Ramos (cell line): Measurements from ENCODE around the gene GCSAM.

ENCODE experiments used
- in situ Hi-C: fragments of 300-500 bp; cut with MboI; formaldehyde crosslinking; loops from one replicate; pipeline ENCODE4 v1.14.3; 2022; ENCODE audit warnings: low sequenced_read_pairs; ENCODE audit not compliant: unreplicated experiment

Gene GCSAM

DNA sequence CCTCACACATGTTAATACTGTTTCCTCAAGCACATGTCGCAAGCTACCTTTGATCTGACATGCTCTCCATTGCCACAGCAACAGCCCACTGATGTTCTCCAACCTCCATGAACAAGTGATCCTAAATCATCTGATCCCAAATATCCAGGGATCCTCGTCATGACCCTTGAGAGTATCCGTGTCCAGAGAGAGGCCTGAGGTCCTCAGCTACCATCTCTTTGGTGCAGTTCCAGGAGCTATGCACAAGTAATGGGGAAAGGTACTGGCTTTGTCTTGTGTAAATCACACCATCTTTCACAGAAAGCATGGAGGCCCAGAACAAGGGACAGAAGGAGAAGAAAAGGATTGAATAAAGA, 2.4 kb downstream of the GCSAM start:
- in situ Hi-C loops: no loop called here

DNA sequence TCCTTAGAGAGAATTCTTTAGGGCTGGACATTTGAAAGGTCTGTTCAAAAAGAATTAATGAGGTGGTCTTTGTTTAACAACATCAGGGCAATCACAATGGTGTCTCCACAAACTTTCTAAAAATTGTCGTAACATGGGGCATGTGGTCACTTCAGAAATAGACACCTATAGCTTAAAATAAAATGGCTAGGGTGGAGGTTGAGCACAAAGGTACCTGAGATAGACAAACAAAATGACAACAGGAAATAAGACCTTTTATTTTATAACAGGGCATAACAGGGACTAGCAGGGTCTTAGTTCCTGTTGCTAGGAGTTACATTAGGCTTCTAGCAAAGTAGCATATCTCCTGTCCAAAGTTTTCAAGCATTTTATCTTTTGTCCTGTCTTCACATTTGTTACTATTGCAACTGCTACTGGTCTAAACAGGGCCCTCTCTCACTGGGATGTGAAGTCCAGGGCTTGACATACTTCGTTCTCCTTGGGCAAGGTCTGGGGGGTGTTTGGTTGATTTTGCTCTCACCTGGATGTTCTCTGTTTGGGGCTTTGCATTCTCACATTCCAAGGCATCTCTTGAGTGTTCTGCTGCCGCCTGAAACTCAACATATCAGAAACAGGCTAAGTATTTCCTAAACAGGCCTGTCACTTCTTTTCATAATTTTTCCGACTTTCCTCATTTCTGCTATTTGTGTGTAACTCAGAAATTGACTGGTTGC, 3.0 kb downstream of the GCSAM start:
- in situ Hi-C loops: no loop called here

DNA sequence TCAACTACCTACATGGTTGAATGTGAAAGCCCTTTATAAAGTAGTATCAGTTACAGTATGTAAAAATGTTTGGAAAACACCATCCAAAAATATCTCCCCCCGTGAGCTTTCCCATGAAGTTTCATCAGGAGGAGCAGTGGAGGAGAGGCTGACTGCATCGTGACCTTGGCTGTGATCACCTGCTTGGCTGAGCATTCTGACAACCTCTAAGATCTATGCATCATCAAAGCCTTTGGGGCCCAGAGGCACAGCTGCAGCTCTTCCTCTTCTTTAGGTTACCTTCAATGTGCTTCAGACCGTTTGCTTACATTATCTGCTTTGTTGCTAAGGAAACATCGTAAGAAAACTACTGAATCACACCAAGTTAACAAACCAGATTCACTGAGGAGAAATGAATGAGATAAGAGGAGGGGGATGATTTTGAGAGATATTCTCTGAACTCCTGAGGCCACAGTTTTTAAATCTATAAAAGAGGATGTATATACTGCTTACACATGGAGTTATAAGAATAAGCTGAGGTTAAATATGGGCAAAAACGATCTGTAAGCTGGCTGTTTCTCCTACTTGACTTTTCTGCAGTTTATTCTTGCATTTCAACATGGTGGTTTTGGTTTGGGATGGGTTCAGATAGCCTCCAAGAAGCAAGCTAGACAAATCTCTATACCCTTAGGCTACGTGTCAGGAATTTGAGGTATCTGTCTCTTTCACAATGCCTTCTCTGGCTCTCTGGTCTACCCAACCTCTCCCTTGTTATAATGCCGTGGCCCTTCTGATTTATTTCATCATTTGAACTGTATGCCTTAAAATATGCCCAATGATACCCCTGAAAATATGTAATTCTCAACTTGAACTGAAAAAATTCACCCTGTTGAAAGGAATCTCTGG, 4.0 kb downstream of the GCSAM start:
- in situ Hi-C loops: no loop called here

DNA sequence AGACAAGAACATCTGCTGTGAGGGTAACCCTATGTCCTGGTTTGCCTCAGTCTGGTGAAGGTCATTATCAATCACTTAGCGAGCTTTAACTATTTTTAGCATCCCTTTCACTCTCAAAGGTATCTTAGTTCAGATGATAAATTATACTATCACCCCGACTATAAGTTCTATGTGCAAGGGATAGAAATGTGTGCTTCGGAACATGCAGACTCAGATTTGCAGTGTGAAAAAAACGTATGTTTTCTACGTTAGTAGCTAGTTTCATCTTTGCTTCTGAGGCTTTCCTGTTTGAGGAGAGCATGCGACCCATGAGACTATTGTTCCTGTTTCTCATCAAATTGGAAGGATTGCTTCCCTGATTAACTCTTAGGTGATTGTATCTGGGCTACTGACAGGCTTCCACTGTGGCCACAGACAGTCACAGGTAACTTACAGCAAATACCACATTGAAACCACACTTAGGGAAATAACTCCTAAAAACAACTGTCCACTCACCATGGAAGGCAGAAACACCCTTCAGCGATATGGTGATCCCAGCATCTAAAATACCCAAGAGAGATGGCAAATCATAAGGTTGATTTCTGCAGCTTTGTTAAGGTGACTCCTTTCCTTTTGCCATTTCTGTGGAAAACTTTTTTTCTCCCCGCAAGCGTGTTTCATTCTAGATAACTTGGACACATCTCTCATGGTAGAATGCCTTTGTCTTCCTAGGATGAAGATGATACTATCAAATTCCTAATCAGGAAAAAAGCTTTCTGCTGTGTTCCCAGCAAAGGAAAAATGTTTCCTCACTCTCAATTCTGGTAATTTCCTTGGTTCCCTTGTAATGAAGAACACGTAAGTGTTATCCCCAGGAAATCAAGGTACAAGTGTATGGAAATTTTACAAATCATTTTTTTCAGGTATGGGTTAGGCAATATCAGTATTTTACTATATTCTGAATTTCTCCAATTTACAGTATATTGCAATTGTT, 5.2 kb downstream of the GCSAM start:
- in situ Hi-C loops: no loop called here

DNA sequence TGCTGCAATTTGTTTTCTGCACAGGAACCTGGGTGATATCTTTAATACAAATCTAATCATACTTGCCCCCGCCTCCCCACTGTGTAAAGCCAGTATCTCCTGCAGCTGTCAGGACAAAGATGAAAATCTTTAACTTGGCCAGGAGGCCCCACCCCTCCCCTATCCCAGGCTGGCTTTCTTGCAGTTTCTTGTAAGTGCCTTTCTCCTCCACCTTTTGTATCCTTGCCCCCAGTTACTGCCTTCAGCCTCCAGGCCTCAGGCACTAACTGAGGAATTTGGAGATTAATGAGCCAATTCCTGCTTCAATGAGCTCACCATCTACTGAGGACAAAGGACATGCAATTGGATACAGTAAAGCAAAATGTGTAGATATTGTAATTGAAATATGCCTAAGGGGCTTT, 6.5 kb downstream of the GCSAM start:
- in situ Hi-C loops: no loop called here

DNA sequence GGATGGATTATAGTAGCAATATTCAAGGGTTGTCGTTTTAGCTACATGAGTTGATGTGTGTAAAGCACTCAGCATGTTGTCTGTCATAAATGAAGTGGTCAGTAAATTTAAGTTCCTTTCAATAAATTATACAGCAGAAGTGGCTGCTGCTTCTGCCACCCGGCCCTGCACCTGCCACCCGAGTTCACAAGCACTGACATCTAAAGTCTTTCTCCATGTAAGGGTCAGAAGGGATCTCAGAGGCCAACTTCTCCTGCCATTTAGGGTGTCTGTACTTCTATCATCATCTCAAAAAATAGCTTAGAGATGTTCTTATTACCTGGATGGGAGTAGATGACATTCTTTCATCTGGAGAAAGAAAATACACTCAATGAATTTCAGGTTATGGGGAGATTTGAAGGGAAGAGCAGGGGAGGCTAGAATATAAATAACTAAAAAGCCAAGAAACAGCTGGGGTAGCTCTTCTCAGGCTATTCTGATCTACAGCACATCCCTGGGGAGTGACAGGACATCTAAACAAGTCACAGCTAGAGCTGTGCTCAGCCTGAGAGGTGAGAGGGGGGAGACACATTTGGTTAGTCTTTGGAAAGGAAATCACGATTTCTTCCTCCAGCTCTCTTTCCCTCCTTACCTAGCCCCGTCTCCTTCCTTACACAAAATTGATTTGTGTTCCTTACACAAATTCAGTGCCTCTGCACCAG, 8.0 kb downstream of the GCSAM start:
- in situ Hi-C loops: loop anchor here (25.0 kb wide), 2 partner anchors 162 to 862 kb away; partner anchors contain the start of genes CD200R1, GTPBP8 and SLC9C1

DNA sequence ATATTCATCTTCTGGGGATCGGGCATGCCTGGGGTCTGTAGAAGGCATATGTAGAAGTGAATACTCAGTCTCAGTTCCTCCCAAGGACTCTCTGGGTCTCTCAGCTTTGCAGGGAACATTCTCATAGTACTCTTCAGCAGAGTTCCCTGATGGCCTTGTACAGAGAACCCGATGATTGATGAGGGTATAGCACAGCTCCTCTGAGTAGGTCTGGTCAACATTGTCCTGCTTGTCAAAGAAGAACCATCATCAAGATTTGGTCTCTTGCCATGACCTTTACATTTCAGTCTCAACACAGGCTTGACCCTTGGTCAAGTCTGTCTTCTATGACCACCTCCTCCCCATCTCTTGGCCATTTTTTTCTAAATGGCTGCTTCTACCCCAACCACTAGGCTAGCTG, 9.5 kb downstream of the GCSAM start:
- in situ Hi-C loops: loop anchor here (25.0 kb wide), 2 partner anchors 164 to 864 kb away; partner anchors contain the start of genes CD200R1, GTPBP8 and SLC9C1

DNA sequence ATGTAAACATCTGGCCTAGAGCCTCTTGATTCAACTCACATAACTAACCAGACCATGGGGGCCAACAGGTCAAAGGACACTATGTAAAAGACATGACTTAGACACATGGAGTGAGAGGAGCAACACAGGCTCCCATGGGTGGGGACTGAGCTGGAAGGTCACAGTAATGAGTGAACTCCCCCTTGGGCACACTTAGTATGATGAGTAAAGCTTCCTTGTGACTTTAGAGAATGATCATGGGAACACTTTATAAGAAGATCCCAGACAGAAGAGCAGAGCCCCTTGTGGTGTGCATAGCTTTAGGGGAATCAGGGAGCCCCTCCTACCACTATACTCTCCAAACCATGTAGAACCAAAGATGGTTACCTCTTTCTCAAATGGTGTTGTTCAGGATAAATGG, 10.2 kb downstream of the GCSAM start:
- in situ Hi-C loops: loop anchor here (25.0 kb wide), 2 partner anchors 164 to 864 kb away; partner anchors contain the start of genes CD200R1, GTPBP8 and SLC9C1

DNA sequence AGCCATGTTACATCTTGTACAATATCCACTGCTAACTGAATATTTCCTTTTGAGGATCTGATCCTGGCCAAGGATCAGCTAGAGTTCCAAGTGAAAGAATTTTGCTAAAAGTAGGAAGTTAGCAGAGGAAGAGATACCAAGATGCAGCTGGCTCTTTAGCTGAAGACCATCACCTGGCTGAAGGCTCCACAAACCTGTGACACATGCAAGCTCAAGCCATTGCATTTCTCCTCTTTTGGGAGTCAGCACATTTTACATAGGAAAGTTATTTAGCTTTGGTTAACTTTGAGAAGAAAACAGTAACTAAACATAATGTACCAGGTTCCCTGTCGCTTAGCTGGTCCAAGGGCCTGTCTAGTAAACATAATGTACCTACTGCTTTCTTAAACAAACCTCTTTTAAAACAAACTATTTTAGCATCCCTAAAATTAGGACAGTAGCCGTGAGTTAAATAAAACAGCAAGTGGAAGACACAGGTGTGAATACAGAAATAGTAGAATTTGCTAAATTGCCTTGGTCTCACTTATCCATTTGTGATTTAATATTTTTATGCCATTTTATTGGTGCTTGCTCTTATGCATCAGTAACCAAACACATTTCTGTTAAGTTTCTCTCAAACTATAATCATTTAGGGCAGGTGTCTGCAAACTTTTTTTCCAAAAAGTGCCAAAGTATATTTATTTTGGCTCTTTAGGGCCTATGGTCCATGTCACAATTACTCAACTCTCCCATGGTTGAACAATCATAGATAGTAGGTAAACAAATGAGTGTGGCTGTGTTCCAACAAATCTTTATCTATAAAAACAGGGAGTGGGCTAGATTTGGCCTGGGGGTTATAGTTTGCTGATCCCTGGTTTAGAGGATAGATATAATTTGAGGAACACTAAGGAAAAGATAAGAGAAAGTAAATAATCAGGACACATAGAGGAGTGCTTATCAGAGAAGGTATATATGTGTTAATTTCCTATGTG, 11.2 kb downstream of the GCSAM start:
- in situ Hi-C loops: loop anchor here (25.0 kb wide), 2 partner anchors 165 to 865 kb away; partner anchors contain the start of genes CD200R1, GTPBP8 and SLC9C1

DNA sequence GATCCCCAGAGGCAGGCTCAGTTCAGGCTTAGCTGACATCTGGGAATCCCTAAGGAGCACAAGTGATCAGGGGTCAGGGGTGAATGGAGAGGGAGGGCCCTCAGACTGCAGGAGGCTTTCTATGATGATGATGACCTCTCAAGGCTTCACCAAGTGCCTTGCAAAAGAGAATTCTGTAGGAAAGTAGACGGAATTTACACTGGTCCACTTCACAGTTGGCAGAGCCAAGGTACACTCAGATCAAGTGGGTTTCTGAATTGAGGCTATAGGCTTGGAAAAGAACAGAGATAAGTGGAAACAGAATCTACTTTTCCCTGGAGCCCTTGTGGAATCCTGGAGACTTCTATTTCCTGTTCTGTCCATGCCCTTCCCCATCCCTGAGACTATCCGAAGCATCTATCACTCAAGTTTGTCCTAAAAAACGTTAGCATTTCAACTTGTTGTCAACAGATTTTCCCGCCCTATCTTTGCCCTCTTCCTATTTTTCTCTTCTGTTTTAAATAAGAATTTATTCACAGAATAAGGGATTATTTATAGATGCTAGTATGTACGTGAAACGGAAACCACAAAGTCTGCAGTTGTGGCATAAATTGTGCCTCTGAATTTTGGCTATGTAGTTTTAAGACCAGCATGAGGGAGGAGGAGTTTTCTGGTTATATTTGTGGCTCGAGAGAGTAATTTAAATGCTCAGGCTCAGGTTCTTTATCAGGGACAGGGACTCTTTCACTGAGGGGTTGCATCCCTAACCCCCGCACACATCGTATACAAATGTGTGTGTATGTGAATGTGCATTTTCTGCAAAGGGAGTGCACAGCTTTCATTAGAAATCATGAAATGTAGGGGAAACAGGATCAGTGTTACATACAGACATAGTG, 12.8 kb downstream of the GCSAM start:
- in situ Hi-C loops: loop anchor here (10.0 to 25.0 kb wide), 3 partner anchors 167 to 867 kb away; partner anchors contain the start of genes CD200R1, GTPBP8 and SLC9C1

DNA sequence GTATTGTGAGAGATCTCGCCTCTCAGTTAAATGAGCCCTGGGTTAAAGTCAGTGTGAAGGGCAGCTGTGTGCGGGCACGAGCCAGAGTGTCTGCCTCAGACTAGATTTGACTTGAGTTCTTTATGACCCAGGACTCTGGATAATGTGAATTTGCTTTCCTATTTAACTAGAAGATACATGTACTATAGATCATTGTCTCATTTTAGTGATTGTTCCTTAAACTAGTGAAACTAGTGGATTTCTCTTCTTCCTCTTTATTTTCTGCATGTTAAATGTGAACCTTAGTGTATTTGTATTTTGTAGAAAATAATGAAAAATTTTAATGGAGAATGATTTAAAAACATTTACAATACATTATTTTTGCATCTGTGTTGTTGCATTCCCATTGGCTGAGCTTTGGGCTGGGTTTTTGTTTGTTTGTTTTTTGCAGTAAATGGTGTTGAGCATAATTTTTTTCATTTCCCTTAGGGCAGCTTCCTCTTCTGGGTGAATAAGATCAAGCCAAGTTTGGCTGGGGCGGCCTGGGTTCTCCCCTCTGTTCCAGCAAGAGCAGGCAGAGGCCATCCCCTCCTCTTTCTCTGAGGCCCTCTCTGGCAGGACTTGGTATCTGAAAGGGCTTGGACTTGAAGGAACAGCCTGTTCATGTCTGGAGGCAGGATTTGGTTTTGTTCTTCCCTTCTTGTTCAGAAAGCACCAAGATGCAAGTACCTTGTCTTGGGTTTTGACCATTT, 15.0 kb downstream of the GCSAM start:
- in situ Hi-C loops: loop anchor here (10.0 to 25.0 kb wide), 3 partner anchors 169 to 869 kb away; partner anchors contain the start of genes CD200R1, GTPBP8 and SLC9C1

DNA sequence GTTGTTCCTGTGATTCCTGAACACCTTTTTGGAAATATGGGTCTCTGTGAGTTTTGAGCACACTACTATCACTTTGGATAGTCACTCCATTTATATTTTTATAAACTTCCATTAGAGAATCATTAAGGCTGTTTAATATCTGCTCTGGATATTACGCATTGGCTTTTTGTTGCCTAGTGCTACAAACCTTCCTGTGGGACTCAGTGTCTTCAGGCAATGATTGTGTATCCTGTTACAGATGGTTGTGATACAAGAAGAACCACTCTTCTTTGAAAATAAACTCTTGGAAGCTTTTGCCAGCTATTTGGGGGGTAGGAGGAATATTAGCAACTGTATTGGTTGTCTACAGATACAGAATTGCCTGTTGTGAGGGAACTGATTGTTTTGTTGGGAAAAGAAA, 15.6 kb downstream of the GCSAM start:
- in situ Hi-C loops: loop anchor here (10.0 to 25.0 kb wide), 3 partner anchors 170 to 870 kb away; partner anchors contain the start of genes CD200R1, GTPBP8 and SLC9C1

DNA sequence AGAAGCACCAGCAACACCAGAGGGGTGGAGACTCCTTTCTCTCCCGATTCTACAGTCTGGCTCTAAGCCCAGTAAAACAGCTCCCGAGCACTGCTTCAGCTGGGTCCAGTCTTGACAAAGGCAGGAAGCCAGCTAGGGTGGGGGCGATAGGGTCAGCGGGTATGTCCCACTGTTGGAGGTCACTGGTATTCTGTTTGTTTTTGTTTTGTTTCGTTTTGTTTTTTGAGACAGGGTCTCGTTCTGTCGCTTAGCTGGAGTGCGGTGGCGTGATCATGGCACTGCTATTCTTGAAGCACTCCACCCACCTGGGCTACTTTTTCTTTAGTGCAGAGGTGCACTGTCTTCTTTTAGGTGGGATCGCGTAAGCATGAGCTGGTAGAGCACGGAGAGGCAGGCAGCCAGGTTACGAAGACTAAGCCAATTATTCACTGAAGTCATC, 16.3 kb downstream of the GCSAM start:
- in situ Hi-C loops: loop anchor here (10.0 to 25.0 kb wide), 3 partner anchors 171 to 871 kb away; partner anchors contain the start of genes CD200R1, GTPBP8 and SLC9C1

DNA sequence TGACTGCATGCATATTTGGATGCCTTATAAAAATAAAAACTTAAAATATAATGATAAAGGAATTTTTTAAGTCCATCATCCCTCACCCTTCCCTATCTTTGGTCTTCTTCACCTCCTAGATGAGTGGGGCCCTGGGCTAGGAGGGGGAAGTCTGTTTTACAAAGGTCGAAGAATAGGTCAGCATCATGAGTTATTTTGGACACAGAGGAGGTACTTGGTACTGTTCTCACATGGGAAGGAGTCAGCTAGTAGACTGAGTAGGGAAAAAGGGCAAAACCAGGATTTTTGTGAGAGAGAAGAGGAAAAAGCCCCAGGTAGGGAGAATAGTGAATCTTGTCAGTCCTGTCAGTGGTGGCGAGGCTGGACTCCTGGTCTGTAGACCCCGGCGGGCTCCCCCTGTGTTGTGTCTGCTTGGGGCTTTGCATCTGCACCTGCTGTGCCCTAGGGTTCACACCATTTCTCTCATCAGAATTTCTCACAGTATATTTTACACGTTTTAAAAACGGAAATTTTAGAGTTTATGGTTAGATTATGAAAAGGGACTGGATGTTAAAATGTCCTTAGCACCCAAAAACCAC, 17.2 kb downstream of the GCSAM start:
- in situ Hi-C loops: loop anchor here (10.0 to 25.0 kb wide), 3 partner anchors 171 to 871 kb away; partner anchors contain the start of genes CD200R1, GTPBP8 and SLC9C1

DNA sequence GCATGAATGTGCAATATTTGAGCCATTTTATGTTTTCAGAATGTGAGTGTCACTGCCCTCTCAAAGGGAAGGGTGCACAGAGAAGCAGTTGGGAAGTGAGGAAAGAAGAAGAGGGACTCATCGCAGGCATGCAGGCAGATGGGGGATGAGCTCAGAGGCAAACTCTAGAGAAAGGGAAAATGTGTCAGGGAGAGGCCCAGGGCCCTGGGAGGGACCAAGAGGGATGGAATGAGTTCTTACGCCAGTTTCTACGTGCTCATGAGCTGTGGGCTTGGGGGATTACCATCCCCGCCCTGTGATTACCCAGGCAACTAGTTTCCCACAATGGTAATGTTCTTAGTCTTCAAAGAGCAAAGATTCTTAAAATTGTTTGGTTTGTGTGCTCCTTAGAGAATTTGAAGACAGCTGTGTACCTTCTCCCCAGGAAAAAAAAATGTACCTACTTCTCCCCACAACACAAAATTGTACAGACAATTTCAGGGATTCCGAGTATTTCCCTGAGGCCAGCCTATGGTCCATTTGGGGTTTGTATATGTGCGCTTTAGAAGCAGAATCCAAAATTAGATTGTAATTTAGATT, 17.8 kb downstream of the GCSAM start:
- in situ Hi-C loops: loop anchor here (10.0 to 25.0 kb wide), 3 partner anchors 172 to 872 kb away; partner anchors contain the start of genes CD200R1, GTPBP8 and SLC9C1
